HCT116 (cell line): ENCODE results near the gene SFXN4.

ENCODE experiments used
- CEBPB ChIP-seq: IDR thresholded peaks from 2 replicates; pipeline ENCODE4 v1.6.1; 2012; ENCODE audit warnings: low read depth
- CTCF ChIP-seq, 3 experiments: fragments of 200-600 bp in 1 of 3; sonication (generic) in 1 of 3; IDR thresholded peaks in 2 of 3; conservative IDR thresholded peaks in 1 of 3; 2 replicates each; pipeline ENCODE4 v1.5.1; 2012 to 2017; ENCODE audit warnings: low read depth in 2 of 3, low read length in 2 of 3, antibody characterized with exemption in 1 of 3, borderline replicate concordance in 1 of 3, control low read depth in 1 of 3, mild to moderate bottlenecking in 1 of 3, mixed read lengths in 1 of 3, mixed run types in 1 of 3, moderate library complexity in 1 of 3; ENCODE audit not compliant: insufficient read depth in 1 of 3
- EZH2 ChIP-seq: fragments of 200-600 bp; sonication (generic); IDR thresholded peaks from 2 replicates; pipeline ENCODE4 v1.6.1; 2017; ENCODE audit warnings: antibody characterized with exemption, mixed run types
- EZH2phosphoT487 ChIP-seq: fragments of 200-600 bp; IDR thresholded peaks from 2 replicates; pipeline ENCODE4 v1.6.1; 2018; ENCODE audit warnings: antibody characterized with exemption, borderline replicate concordance
- JUND ChIP-seq: IDR thresholded peaks from 2 replicates; pipeline ENCODE4 v1.6.1; 2012
- POLR2A ChIP-seq: IDR thresholded peaks from 2 replicates; pipeline ENCODE4 v1.7.0; 2011; ENCODE audit warnings: borderline replicate concordance; ENCODE audit not compliant: insufficient read depth, insufficient read length; ENCODE audit errors: extremely low read depth
- POLR2AphosphoS5 ChIP-seq: IDR thresholded peaks from 2 replicates; pipeline ENCODE4 v1.6.1; 2011; ENCODE audit warnings: mild to moderate bottlenecking, low read depth, low read length, moderate library complexity
- TF ChIP-seq, protein P1 (sequence below): IDR thresholded peaks from 2 replicates; pipeline ENCODE4 v1.6.1; 2011; ENCODE audit warnings: mild to moderate bottlenecking, low read length, moderate library complexity; ENCODE audit not compliant: insufficient replicate concordance; ENCODE audit errors: extremely low read depth
- TF ChIP-seq, protein P2 (sequence below): IDR thresholded peaks from 2 replicates; pipeline ENCODE4 v1.6.1; 2012

GRCh38 chr10:119198438-119198837 is 32.9 kb upstream of the SFXN4 start:
- TF ChIP-seq CTCF (IDR thresholded peaks at IDR 0.05 in 2 of 3, conservative IDR thresholded peaks at IDR 0.05 in 1 of 3; ENCODE audit: borderline replicate concordance in 1 of 3, insufficient read depth in 1 of 3, low read depth in 2 of 3, low read length in 2 of 3): peak; percentile 43 to 79 (median 72); a peak in 5 of 6 replicates
- TF ChIP-seq EZH2phosphoT487: no peak
- TF ChIP-seq POLR2A: no peak
- no peak for TF ChIP-seq JUND
- TF ChIP-seq, protein P1, sequence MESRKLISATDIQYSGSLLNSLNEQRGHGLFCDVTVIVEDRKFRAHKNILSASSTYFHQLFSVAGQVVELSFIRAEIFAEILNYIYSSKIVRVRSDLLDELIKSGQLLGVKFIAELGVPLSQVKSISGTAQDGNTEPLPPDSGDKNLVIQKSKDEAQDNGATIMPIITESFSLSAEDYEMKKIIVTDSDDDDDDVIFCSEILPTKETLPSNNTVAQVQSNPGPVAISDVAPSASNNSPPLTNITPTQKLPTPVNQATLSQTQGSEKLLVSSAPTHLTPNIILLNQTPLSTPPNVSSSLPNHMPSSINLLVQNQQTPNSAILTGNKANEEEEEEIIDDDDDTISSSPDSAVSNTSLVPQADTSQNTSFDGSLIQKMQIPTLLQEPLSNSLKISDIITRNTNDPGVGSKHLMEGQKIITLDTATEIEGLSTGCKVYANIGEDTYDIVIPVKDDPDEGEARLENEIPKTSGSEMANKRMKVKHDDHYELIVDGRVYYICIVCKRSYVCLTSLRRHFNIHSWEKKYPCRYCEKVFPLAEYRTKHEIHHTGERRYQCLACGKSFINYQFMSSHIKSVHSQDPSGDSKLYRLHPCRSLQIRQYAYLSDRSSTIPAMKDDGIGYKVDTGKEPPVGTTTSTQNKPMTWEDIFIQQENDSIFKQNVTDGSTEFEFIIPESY: no peak
- no peak for TF ChIP-seq CEBPB
- no peak for TF ChIP-seq EZH2
- TF ChIP-seq, protein P2, sequence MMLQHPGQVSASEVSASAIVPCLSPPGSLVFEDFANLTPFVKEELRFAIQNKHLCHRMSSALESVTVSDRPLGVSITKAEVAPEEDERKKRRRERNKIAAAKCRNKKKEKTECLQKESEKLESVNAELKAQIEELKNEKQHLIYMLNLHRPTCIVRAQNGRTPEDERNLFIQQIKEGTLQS: no peak
- no peak for TF ChIP-seq POLR2AphosphoS5
